ENCODE results near the gene SCIN.
"Not testable (repeated sequence)": the region's sequence is repeated elsewhere in the genome, so short reads cannot be mapped to it uniquely, and the experiment has no call there.

The SCIN gene

GRCh38 chr7:12570534-12571461, at the start of gene SCIN:
Gene SCIN (plus strand): TSS chr7:12570720. CDS start chr7:12570787, 67 bp downstream.
- H3K4me3 ChIP-seq (ENCODE audit: low read depth, low read length), result peak within 1 kb of the TSS; percentile 49

DNA sequence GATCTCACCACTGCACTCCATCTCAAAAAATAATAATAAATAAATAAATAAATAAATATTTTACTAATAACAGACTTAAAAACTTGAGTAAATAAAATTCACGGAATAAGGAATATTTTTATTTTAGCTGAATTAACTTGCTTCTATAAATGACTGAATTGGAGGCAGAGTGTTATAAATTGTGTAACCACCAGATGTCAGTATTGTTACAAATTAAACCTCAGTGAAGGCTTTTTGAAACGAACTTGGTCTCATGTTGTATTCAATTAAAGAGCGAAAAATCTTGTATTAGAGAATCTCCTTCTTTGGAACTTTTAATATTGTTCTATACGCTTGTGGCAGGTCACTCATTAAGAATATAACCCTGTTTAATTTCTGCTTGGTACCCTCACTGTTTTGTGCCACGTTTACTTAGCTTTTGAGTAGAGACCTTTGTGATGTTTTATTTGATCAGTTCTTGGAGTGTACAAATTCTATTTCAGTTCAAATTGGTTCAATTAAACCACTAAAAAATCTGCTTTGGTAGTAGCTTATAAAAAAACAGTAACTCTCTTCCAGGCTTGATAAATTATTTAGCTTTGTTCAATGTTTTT, 45.6 kb upstream of the SCIN start:
- H3K4me3 ChIP-seq (ENCODE audit: low read depth, low read length), result no peak overlapping the region

- H3K4me3 ChIP-seq (ENCODE audit: low read depth, low read length), result not testable (repeated sequence)
Measured at GRCh38 chr7:12526693-12527092, 43.8 kb upstream of the SCIN start.

DNA sequence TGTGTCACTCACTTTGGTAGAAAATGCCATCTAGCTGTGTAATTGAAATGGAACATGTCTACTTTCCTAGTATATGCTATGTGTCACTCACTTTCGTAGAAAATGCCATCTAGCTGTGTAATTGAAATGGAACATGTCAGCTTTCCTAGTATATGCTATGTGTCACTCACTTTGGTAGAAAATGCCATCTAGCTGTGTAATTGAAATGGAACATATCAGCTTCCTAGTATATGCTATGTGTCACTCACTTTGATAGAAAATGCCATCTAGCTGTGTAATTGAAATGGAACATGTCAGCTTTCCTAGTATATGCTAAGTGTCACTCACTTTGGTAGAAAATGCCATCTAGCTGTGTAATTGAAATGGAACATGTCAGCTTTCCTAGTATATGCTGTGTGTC, 42.9 kb upstream of the SCIN start:
- not testable (repeated sequence) for H3K4me3 ChIP-seq (ENCODE audit: low read depth, low read length)

GRCh38 chr7:12529971-12530710, 40.4 kb upstream of the SCIN start:
- no peak overlapping the region for H3K4me3 ChIP-seq (ENCODE audit: low read depth, low read length)

- H3K4me3 ChIP-seq (ENCODE audit: low read depth, low read length), result no peak overlapping the region
Measured at GRCh38 chr7:12531784-12532183, 38.7 kb upstream of the SCIN start.

- no peak overlapping the region for H3K4me3 ChIP-seq (ENCODE audit: low read depth, low read length)
Measured at GRCh38 chr7:12534046-12534445, 36.5 kb upstream of the SCIN start.

- H3K4me3 ChIP-seq (ENCODE audit: low read depth, low read length), result no peak overlapping the region
Measured at GRCh38 chr7:12539681-12540080, 30.8 kb upstream of the SCIN start.

DNA sequence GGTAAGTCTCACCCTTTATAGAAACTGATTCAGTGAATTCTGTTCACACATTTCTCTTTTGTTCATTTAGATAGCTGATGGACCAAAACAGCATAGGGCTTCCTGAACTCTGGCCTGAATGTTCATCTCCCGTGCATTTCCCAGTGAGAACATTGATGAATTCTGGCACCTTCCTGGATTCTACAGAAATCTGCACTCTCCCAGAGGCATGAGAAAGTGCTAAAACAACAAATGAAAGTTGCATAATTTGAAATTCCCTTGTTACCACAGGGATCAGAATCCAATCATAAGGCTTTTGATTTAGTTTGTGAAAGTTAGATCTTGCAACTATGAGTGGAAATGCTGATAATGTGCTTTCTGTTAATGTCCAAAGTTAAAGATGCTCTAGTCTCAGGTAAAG, 29.7 kb upstream of the SCIN start:
- no peak overlapping the region for H3K4me3 ChIP-seq (ENCODE audit: low read depth, low read length)

DNA sequence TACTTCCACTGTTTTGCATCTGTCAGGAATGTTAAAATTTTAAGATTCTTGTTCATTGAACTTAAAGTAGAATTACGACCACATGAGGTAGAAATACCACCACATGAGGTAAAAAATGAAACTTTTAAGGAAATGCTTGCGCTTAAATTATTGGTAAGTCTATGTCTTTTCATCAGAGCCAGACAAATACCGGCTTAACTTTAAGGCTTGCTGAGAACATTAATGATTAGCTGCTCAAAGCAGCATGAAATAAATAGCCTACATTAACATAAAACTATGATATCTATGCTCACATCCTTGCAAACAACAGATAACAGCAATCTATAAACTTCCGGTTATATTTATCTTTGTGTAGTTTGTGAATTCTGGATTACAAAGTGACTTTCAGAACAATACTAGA, 26.9 kb upstream of the SCIN start:
- no peak overlapping the region for H3K4me3 ChIP-seq (ENCODE audit: low read depth, low read length)

- no peak overlapping the region for H3K4me3 ChIP-seq (ENCODE audit: low read depth, low read length)
Measured at GRCh38 chr7:12549106-12549505, 21.4 kb upstream of the SCIN start.

DNA sequence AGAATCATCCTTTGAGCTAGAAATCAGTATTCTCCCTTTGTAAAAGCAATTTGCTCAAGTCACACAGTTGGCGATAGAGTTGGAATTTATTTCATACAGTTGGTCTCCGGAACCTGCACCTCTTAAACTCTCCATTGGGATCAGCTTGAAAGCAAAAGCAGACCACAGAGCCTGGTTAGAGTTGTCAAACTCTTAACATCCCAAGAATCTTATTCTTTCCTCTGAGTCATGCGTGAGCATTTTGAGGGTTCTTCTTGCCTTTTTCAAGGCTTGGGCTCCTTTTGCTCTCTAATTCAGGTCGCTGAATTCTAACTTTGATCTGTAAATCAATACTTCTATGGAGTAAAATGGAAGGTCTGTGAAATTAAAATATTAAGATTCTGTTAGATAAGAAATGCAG, 19.6 kb upstream of the SCIN start:
- H3K4me3 ChIP-seq (ENCODE audit: low read depth, low read length), result no peak overlapping the region

DNA sequence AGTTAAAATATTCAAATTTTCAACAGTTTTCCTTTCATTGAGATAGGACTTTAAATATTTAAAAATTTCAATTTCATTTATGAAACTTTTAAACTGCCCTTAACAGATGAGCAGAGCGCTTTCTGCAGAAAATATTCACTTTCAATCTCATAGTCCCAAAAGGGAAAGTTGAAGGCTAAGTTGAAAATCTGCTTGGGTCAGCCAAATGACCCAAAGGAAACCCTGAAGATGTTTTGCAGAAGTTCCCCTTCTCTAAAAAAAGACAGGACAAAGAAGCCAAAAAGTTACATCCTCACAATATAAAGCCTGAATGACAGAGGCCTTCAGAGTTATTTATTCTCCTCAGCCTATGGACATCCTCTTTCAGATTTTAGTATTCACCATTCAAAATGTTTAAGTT, 17.6 kb upstream of the SCIN start:
- no peak overlapping the region for H3K4me3 ChIP-seq (ENCODE audit: low read depth, low read length)

DNA sequence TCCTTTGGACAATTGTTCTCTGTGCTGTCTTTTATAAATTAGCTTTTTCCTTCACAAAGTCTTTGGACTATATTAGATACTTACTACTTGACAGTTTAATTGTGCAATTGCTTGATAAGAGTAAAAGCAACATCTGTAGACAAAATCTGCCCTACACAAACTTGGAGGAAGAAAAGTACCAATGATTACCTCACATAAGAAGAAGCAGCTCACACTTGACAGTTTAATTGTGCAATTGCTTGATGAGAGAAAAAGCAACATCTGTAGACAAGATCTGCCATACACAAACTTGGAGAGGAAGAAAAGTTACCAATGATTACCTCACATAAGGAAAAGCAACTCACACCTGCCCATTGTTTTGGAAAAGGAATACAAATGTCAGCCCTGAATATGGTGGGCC, 17.1 kb upstream of the SCIN start:
- H3K4me3 ChIP-seq (ENCODE audit: low read depth, low read length), result no peak overlapping the region

- H3K4me3 ChIP-seq (ENCODE audit: low read depth, low read length), result no peak overlapping the region
Measured at GRCh38 chr7:12554351-12554750, 16.2 kb upstream of the SCIN start.

DNA sequence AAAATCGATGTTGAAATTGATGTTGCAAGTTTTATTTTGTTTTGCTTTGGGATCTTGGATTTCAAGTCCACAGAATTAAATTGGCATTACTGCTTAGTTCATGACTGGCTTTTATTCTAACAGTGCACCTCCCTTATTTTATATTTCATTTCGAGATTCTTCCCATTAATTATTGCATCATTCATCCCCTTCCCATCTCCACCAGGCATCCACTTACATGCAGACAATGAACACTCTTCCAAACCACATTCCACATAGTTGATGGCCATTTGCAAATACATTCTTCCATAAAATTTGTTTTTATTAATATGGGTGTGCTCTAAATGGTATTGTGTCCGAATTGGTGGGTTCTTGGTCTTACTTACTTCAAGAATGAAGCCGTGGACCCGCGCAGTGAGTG, 15.6 kb upstream of the SCIN start:
- H3K4me3 ChIP-seq (ENCODE audit: low read depth, low read length), result no peak overlapping the region

- H3K4me3 ChIP-seq (ENCODE audit: low read depth, low read length), result not testable (repeated sequence)
Measured at GRCh38 chr7:12555695-12556094, 14.8 kb upstream of the SCIN start.

DNA sequence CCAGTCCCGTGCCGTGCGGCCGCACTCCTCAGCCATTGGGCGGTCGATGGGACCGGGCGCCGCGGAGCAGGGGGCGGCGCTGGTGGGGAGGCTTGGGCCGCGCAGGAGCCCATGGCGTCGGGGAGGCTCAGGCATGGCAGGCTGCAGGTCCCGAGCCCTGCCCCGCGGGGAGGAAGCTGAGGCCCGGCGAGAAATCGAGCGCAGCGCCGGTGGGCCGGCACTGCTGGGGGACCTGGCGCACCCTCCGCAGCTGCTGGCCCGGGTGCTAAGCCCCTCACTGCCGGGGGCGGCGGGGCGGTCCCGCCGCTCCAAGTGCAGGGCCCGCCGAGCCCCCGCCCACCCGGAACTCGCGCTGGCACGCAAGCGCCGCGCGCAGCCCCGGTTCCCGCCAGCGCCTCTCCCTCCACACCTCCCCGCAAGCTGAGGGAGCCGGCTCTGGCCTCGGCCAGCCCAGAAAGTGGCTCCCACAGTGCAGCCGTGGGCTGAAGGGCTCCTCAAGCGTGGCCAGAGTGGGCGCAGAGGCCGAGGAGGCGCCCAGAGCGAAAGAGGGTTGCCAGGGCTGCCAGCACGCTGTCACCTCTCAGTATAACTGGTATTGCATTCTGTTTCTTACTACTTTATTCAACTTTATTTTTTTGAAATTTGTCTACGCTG, 14.3 kb upstream of the SCIN start:
- not testable (repeated sequence) for H3K4me3 ChIP-seq (ENCODE audit: low read depth, low read length)

GRCh38 chr7:12557282-12557681, 13.2 kb upstream of the SCIN start:
- H3K4me3 ChIP-seq (ENCODE audit: low read depth, low read length), result no peak overlapping the region

- H3K4me3 ChIP-seq (ENCODE audit: low read depth, low read length), result no peak overlapping the region
Measured at GRCh38 chr7:12564996-12565764, 5.3 kb upstream of the SCIN start.

GRCh38 chr7:12565873-12566272, 4.6 kb upstream of the SCIN start:
- H3K4me3 ChIP-seq (ENCODE audit: low read depth, low read length), result no peak overlapping the region

Data from iPS-11a (cell line).